Measurements from ENCODE around the gene SPEG. TPM values are rescaled to one million over a fixed set of nuclear protein-coding genes. Genes with fewer than 3 reads are reported as not detected.

The SPEG gene
- total and polyA plus RNA-seq, 2 experiments from 2014 or later = 12.6 to 32.4 TPM

GRCh38 chr2:219547621-219548020 lies 113.0 kb downstream of the SPEG start:
- Mint-ChIP-seq H3K4me3 (no peak overlapping the region), H3K9me3 (no peaks in the 10 kb centered on the region; the same call in 2 of the 3 replicates), H3K4me1 (peaks cover 17% of the 10 kb centered on the region), H3K27ac (no peak overlapping the region), H3K27me3 (ENCODE audit: insufficient read depth, low read depth, poor library complexity) (peaks cover 27% of the 10 kb centered on the region), H3K36me3 (ENCODE audit: low read depth) (peaks cover 21% of the 10 kb centered on the region)
- H2AFZ ChIP-seq = no peak overlapping the region
- peaks cover 6% of the 10 kb centered on the region; the same call in 1 of the 2 replicates for H3K4me1 ChIP-seq (ENCODE audit: insufficient read depth)
- TF ChIP-seq CTCF (conservative IDR thresholded peaks at IDR 0.05; ENCODE audit: low read depth in 2 of 2) = no peak
- no peaks in the 10 kb centered on the region for H3K36me3 ChIP-seq (ENCODE audit: insufficient read depth)
- H3K79me2 ChIP-seq (replicated peaks; ENCODE audit: insufficient read depth) = peaks cover 3% of the 10 kb centered on the region
- no peak overlapping the region for H3K4me2 ChIP-seq
- peaks cover 7% of the 10 kb centered on the region for H4K20me1 ChIP-seq (replicated peaks; ENCODE audit: insufficient read depth)
- peaks cover 4% of the 10 kb centered on the region for H3F3A ChIP-seq (replicated peaks; ENCODE audit: low read depth)
- no peaks in the 10 kb centered on the region for H3K9me2 ChIP-seq (ENCODE audit: insufficient read depth)
- peaks cover 4% of the 10 kb centered on the region; the same call in 1 of the 2 replicates for H3K27me3 ChIP-seq (ENCODE audit: insufficient read depth)
- no peak overlapping the region for H3K27ac ChIP-seq (ENCODE audit: low read depth)
- ATAC-seq = no peak
- DNase-seq (ENCODE audit: low spot score) = no peak
- H3K4me3 ChIP-seq = no peak overlapping the region

Other genes with a start within 250 kb of the SPEG start
- gene ZFAND2B, start 228.1 kb upstream of the SPEG start, total RNA-seq (2014; rRNA removed; shearing (Covaris generic)) = 21.5 and 30.0 TPM in 2 replicates
- 13.1 and 16.3 TPM in 2 replicates for gene ZFAND2B, start 228.1 kb upstream of the SPEG start, polyA plus RNA-seq (2016; fragmentation: Nextera tagmentation; extraction: Ambion mirVana)
- gene ABCB6, start 215.9 kb upstream of the SPEG start, total RNA-seq (2014; rRNA removed; shearing (Covaris generic)) = 35.1 and 43.6 TPM in 2 replicates
- gene ABCB6, start 215.9 kb upstream of the SPEG start, polyA plus RNA-seq (2016; fragmentation: Nextera tagmentation; extraction: Ambion mirVana) = 26.2 and 29.8 TPM in 2 replicates
- gene ATG9A, start 205.2 kb upstream of the SPEG start, total RNA-seq (2014; rRNA removed; shearing (Covaris generic)) = 54.2 and 62.7 TPM in 2 replicates
- gene ATG9A, start 205.2 kb upstream of the SPEG start, polyA plus RNA-seq (2016; fragmentation: Nextera tagmentation; extraction: Ambion mirVana) = 18.0 and 20.7 TPM in 2 replicates
- 51.2 and 61.9 TPM in 2 replicates for gene ANKZF1, start 205.0 kb upstream of the SPEG start, total RNA-seq (2014; rRNA removed; shearing (Covaris generic))
- gene ANKZF1, start 205.0 kb upstream of the SPEG start, polyA plus RNA-seq (2016; fragmentation: Nextera tagmentation; extraction: Ambion mirVana) = 29.9 TPM in 2 replicates
- gene GLB1L, start 189.4 kb upstream of the SPEG start, total RNA-seq (2014; rRNA removed; shearing (Covaris generic)) = 5.4 and 5.6 TPM in 2 replicates
- gene GLB1L, start 189.4 kb upstream of the SPEG start, polyA plus RNA-seq (2016; fragmentation: Nextera tagmentation; extraction: Ambion mirVana) = 1.7 TPM in 2 replicates
- gene STK16, start 189.4 kb upstream of the SPEG start, total RNA-seq (2014; rRNA removed; shearing (Covaris generic)) = 12.1 and 17.0 TPM in 2 replicates
- gene STK16, start 189.4 kb upstream of the SPEG start, polyA plus RNA-seq (2016; fragmentation: Nextera tagmentation; extraction: Ambion mirVana) = 3.1 and 3.4 TPM in 2 replicates
- gene TUBA4B, start 181.6 kb upstream of the SPEG start, total RNA-seq (2014; rRNA removed; shearing (Covaris generic)) = 0.14 TPM in 1 of 2 replicates, not detected in the other
- gene TUBA4B, start 181.6 kb upstream of the SPEG start, polyA plus RNA-seq (2016; fragmentation: Nextera tagmentation; extraction: Ambion mirVana) = 0.17 TPM in 1 of 2 replicates, not detected in the other
- 77.7 and 89.6 TPM in 2 replicates for gene TUBA4A, start 180.9 kb upstream of the SPEG start, total RNA-seq (2014; rRNA removed; shearing (Covaris generic))
- 43.3 and 44.3 TPM in 2 replicates for gene TUBA4A, start 180.9 kb upstream of the SPEG start, polyA plus RNA-seq (2016; fragmentation: Nextera tagmentation; extraction: Ambion mirVana)
- gene DNAJB2, start 155.5 kb upstream of the SPEG start, total RNA-seq (2014; rRNA removed; shearing (Covaris generic)) = 25.5 and 25.9 TPM in 2 replicates
- 6.4 and 9.0 TPM in 2 replicates for gene DNAJB2, start 155.5 kb upstream of the SPEG start, polyA plus RNA-seq (2016; fragmentation: Nextera tagmentation; extraction: Ambion mirVana)
- 18.8 and 22.1 TPM in 2 replicates for gene PTPRN, start 125.4 kb upstream of the SPEG start, total RNA-seq (2014; rRNA removed; shearing (Covaris generic))
- gene PTPRN, start 125.4 kb upstream of the SPEG start, polyA plus RNA-seq (2016; fragmentation: Nextera tagmentation; extraction: Ambion mirVana) = 4.8 and 5.1 TPM in 2 replicates
- gene RESP18, start 102.1 kb upstream of the SPEG start, total RNA-seq (2014; rRNA removed; shearing (Covaris generic)) = not detected in 2 replicates
- not detected in 2 replicates for gene RESP18, start 102.1 kb upstream of the SPEG start, polyA plus RNA-seq (2016; fragmentation: Nextera tagmentation; extraction: Ambion mirVana)
- 58.8 and 67.9 TPM in 2 replicates for gene DNPEP, start 46.9 kb upstream of the SPEG start, total RNA-seq (2014; rRNA removed; shearing (Covaris generic))
- gene DNPEP, start 46.9 kb upstream of the SPEG start, polyA plus RNA-seq (2016; fragmentation: Nextera tagmentation; extraction: Ambion mirVana) = 44.9 and 49.2 TPM in 2 replicates
- 2.0 and 6.1 TPM in 2 replicates for gene DES, start 16.5 kb upstream of the SPEG start, total RNA-seq (2014; rRNA removed; shearing (Covaris generic))
- 1.0 and 1.3 TPM in 2 replicates for gene DES, start 16.5 kb upstream of the SPEG start, polyA plus RNA-seq (2016; fragmentation: Nextera tagmentation; extraction: Ambion mirVana)
- gene GMPPA, start 64.0 kb downstream of the SPEG start, total RNA-seq (2014; rRNA removed; shearing (Covaris generic)) = 33.8 and 37.3 TPM in 2 replicates
- 25.2 and 27.0 TPM in 2 replicates for gene GMPPA, start 64.0 kb downstream of the SPEG start, polyA plus RNA-seq (2016; fragmentation: Nextera tagmentation; extraction: Ambion mirVana)
- 3.6 TPM in 1 of 2 replicates, not detected in the other for gene ASIC4, start 79.6 kb downstream of the SPEG start, total RNA-seq (2014; rRNA removed; shearing (Covaris generic))
- gene ASIC4, start 79.6 kb downstream of the SPEG start, polyA plus RNA-seq (2016; fragmentation: Nextera tagmentation; extraction: Ambion mirVana) = 0.13 and 0.40 TPM in 2 replicates
- gene CHPF, start 109.0 kb downstream of the SPEG start, total RNA-seq (2014; rRNA removed; shearing (Covaris generic)) = 232 and 252 TPM in 2 replicates
- gene CHPF, start 109.0 kb downstream of the SPEG start, polyA plus RNA-seq (2016; fragmentation: Nextera tagmentation; extraction: Ambion mirVana) = 34.4 and 36.5 TPM in 2 replicates
- 13.7 and 25.6 TPM in 2 replicates for gene TMEM198, start 109.2 kb downstream of the SPEG start, total RNA-seq (2014; rRNA removed; shearing (Covaris generic))
- 5.6 TPM in 2 replicates for gene TMEM198, start 109.2 kb downstream of the SPEG start, polyA plus RNA-seq (2016; fragmentation: Nextera tagmentation; extraction: Ambion mirVana)
- 164 and 207 TPM in 2 replicates for gene OBSL1, start 136.7 kb downstream of the SPEG start, total RNA-seq (2014; rRNA removed; shearing (Covaris generic))
- gene OBSL1, start 136.7 kb downstream of the SPEG start, polyA plus RNA-seq (2016; fragmentation: Nextera tagmentation; extraction: Ambion mirVana) = 94.9 and 102 TPM in 2 replicates
- gene INHA, start 137.5 kb downstream of the SPEG start, total RNA-seq (2014; rRNA removed; shearing (Covaris generic)) = 0.31 and 1.6 TPM in 2 replicates
- gene INHA, start 137.5 kb downstream of the SPEG start, polyA plus RNA-seq (2016; fragmentation: Nextera tagmentation; extraction: Ambion mirVana) = 0.56 and 1.5 TPM in 2 replicates
- 28.1 and 29.3 TPM in 2 replicates for gene STK11IP, start 163.0 kb downstream of the SPEG start, total RNA-seq (2014; rRNA removed; shearing (Covaris generic))
- gene STK11IP, start 163.0 kb downstream of the SPEG start, polyA plus RNA-seq (2016; fragmentation: Nextera tagmentation; extraction: Ambion mirVana) = 14.2 and 16.6 TPM in 2 replicates
- 5.6 and 6.8 TPM in 2 replicates for gene SLC4A3, start 192.8 kb downstream of the SPEG start, total RNA-seq (2014; rRNA removed; shearing (Covaris generic))
- gene SLC4A3, start 192.8 kb downstream of the SPEG start, polyA plus RNA-seq (2016; fragmentation: Nextera tagmentation; extraction: Ambion mirVana) = 3.6 and 3.9 TPM in 2 replicates

Data from GM23338 (cell line).